Gastrocnemius medialis (tissue), 4 donors: Measurements from ENCODE around the gene ARHGAP26. TPM values are rescaled to one million over a fixed set of nuclear protein-coding genes. Genes with fewer than 3 reads are reported as not detected.
A peak's percentile ranks its signal among the peaks of the same experiment; 100 is the strongest.
"Not testable (repeated sequence)": the region's sequence is repeated elsewhere in the genome, so short reads cannot be mapped to it uniquely, and the experiment has no call there.

Experiments
- ATAC-seq, 2 donors: fragments of 150-250 bp; one replicate each; pipeline ENCODE4 v1.9.1; 2016
- DNase-seq, 2 donors: peaks; one replicate each; pipeline ENCODE4 v3.0.0-alpha.2; 2019
- H3K27ac ChIP-seq, 4 donors: fragments of 200-600 bp; sonication (generic); 1 replicate in 1 of 4; 2 replicates in 3 of 4; pipeline ENCODE4 v1.5.1; 2016 to 2018; ENCODE audit warnings: mild to moderate bottlenecking in 2 of 4, moderate library complexity in 1 of 4
- H3K27me3 ChIP-seq, 3 donors: fragments of 200-600 bp; sonication (generic) in 2 of 3; 1 replicate in 1 of 3; 2 replicates in 2 of 3; pipeline versions ENCODE4 v1.5.1 to v1.6.0; 2016 to 2019; ENCODE audit warnings: mild to moderate bottlenecking in 1 of 3, moderate library complexity in 1 of 3
- H3K36me3 ChIP-seq, 2 donors: fragments of 200-600 bp; sonication (generic) in 1 of 2; one replicate each; pipeline ENCODE4 v1.5.1; 2017 to 2018
- H3K4me1 ChIP-seq, 2 donors: fragments of 200-600 bp; sonication (generic) in 1 of 2; one replicate each; pipeline ENCODE4 v1.5.1; 2016 to 2017; ENCODE audit warnings: mild to moderate bottlenecking in 2 of 2
- H3K4me3 ChIP-seq, 4 donors: fragments of 200-600 bp; sonication (generic) in 3 of 4; 1 replicate in 1 of 4; 2 replicates in 3 of 4; pipeline ENCODE4 v1.5.1; 2016 to 2019; ENCODE audit warnings: mild to moderate bottlenecking in 2 of 4
- H3K9me3 ChIP-seq, 3 donors: fragments of 200-600 bp; sonication (generic) in 2 of 3; 1 replicate in 1 of 3; 2 replicates in 2 of 3; pipeline ENCODE4 v1.5.1; 2016 to 2019
- POLR2A ChIP-seq, 2 donors: fragments of 450-650 bp; IDR thresholded peaks; one replicate each; pipeline ENCODE4 v1.6.1; 2017; ENCODE audit warnings: antibody characterized with exemption in 2 of 2, mild to moderate bottlenecking in 2 of 2, moderate library complexity in 2 of 2
- in situ Hi-C, 4 donors: fragments of 200-750 bp; cut with MboI; loops; one replicate each; pipeline versions ENCODE4 v1.15.0 to v1.8.0; 2017; ENCODE audit warnings: low sequenced_read_pairs in 4 of 4
- intact Hi-C: fragments of 100-400 bp; cut with DNase I; formaldehyde crosslinking; loops from one replicate; pipeline ENCODE4 v1.15.1; 2023; ENCODE audit warnings: low total_unique reads
- total RNA-seq, 4 donors: library from RNA; depleted of rRNA; stranded (reverse); fragments of >200 nt; gene quantifications; one replicate each; pipeline versions ENCODE4 v1.1.0 to v1.2.3, GENCODE V29; 2016
- TF ChIP-seq, protein P1 (sequence below), 5 experiments: fragments of 450-650 bp in 3 of 5; fragments of 200-600 bp in 2 of 5; sonication (generic) in 2 of 5; IDR thresholded peaks in 4 of 5; conservative IDR thresholded peaks in 1 of 5; 1 replicate in 4 of 5; 2 replicates in 1 of 5; pipeline ENCODE4 v1.5.1; 2016 to 2019; ENCODE audit warnings: antibody characterized with exemption in 5 of 5, mild to moderate bottlenecking in 3 of 5, moderate library complexity in 3 of 5

Gene ARHGAP26
- total RNA-seq, 4 donors from 2014 or later = 9.1 to 22.4 (median 13.4) TPM

DNA sequence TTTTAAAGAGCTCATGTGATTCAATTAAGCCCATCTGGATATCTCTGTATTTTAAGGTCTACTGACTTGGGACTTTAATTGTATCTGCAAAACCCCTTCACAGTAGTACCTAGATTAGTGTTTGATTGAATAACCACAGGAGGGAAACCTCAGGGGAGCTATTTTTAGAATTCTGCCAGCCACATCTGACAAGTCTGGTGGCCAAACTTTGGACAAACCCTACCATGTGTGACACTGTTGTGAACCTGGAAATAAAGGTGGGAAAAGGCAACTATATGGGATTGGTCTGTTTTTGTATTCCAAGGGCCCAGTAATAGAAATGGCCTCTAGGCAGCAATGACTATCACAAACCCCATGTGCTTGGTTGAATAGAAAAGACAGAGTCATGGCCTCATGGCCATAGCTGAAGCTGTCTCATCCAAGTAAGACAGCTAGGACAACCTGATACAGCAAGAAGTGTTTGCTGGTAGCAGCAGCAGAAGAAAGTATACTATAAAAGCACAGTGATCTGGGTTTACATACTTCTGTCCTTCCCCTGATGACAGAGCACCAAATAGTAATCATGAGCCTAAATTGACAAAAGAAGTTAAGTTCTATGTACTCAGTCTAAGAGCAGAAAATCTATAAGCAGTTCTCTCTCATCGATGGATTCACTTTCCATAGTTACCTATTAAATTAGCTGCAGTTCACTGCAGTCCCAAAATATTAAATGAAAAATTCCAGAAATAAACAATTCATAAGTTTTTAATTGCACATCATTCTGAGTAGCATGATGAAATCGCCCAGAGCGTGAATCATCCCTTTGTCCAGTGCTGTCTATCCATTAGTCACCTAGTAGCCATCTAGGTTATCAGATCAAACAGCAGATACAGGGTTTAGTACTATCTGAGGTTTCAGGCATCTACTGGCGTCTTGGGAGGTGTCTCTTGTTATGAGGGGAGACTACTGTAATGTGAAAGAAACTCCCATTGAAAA is 189.8 kb downstream of the ARHGAP26 start:
- H3K4me1 ChIP-seq = peaks cover 40 to 47% of the 10 kb centered on the region in 2 donors
- in situ Hi-C loops = loop anchor here in 1 of 4 donors (5.0 kb wide), 1 partner anchor 43 kb away; no protein-coding TSS in a partner anchor
- TF ChIP-seq, protein P1, sequence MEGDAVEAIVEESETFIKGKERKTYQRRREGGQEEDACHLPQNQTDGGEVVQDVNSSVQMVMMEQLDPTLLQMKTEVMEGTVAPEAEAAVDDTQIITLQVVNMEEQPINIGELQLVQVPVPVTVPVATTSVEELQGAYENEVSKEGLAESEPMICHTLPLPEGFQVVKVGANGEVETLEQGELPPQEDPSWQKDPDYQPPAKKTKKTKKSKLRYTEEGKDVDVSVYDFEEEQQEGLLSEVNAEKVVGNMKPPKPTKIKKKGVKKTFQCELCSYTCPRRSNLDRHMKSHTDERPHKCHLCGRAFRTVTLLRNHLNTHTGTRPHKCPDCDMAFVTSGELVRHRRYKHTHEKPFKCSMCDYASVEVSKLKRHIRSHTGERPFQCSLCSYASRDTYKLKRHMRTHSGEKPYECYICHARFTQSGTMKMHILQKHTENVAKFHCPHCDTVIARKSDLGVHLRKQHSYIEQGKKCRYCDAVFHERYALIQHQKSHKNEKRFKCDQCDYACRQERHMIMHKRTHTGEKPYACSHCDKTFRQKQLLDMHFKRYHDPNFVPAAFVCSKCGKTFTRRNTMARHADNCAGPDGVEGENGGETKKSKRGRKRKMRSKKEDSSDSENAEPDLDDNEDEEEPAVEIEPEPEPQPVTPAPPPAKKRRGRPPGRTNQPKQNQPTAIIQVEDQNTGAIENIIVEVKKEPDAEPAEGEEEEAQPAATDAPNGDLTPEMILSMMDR (IDR thresholded peaks at IDR 0.05 in 4 of 5, conservative IDR thresholded peaks at IDR 0.05 in 1 of 5) = no peak
- no peak for TF ChIP-seq POLR2A (IDR thresholded peaks at IDR 0.05)

DNA sequence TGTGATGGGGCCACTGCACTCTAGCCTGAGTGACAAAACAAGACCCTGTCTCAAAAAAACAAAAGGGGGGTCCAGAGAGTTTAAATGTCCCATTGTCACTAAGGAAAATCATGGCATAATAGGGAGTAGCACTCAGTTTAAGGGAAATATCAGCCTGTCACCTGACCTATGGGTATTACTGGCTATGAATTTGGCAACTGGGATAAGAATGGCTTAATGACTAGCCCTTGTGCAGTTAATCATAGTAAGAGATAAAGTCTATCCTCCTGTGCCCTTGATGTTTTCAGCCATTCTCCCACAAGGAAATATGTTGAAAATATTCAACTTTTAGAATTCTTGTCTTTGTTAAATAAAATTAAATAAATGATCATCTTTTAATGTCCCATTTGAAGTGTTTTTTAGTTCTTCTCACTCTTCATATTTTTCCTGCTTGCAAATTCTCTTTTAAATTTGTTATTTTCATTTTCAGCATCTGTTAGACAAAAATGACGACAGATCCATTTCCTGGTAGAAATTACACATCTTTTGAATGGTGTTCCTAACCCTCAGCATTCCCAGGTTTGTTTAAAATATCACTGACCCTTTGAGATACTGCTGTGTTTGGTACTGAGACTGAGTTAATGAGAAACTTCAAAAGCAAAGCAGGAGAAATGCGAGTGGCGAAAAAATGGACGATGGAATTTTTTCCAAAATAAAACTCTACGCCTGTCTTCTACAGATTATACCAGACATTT is 191.4 kb downstream of the ARHGAP26 start:
- no peaks in the 10 kb centered on the region for H3K9me3 ChIP-seq
- peaks cover 31 to 32% of the 10 kb centered on the region in 2 donors for H3K4me1 ChIP-seq
- H3K36me3 ChIP-seq = no peaks in the 10 kb centered on the region
- ATAC-seq = no peak
- H3K27me3 ChIP-seq = no peaks in the 10 kb centered on the region
- TF ChIP-seq, protein P1 (IDR thresholded peaks at IDR 0.05 in 4 of 5, conservative IDR thresholded peaks at IDR 0.05 in 1 of 5) = no peak
- no peak for TF ChIP-seq POLR2A (IDR thresholded peaks at IDR 0.05)
- no peak overlapping the region for H3K27ac ChIP-seq
- DNase-seq = no peak
- in situ Hi-C loops (loop anchor here in 1 of 4 donors (5.0 kb wide), 1 partner anchor 44 kb away; no protein-coding TSS in a partner anchor), intact Hi-C loops (no loop called here)
- no peak overlapping the region for H3K4me3 ChIP-seq

More for the DNA sequence above, 189.8 kb downstream of the ARHGAP26 start:
- Histone ChIP-seq H3K9me3 (no peaks in the 10 kb centered on the region), H3K27ac (peak overlapping the region in 1 of 4 donors; percentile 6), H3K4me3 (no peak overlapping the region), H3K36me3 (no peaks in the 10 kb centered on the region), H3K27me3 (no peaks in the 10 kb centered on the region)
- ATAC-seq (peak; percentile 36 to 51), DNase-seq (no peak)
- intact Hi-C loops = no loop called here

DNA sequence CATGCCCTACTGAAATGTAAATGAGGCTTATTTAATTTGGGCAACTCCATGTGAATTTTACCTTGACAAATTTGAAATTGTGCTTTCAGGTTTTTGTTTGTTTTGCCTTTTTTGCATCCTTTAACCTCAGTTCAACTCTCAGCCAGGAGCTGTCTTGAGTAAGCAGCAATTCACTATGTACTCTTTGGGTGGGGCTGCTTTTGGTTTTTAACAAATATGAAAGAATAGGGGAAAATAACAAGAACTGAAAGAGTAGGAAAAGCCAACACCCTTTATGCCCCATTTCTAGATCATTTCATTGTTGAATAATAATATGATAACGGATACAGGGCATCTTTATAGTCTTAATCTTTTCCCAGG is 192.0 kb downstream of the ARHGAP26 start:
- Histone ChIP-seq H3K9me3 (no peaks in the 10 kb centered on the region), H3K27me3 (no peaks in the 10 kb centered on the region), H3K4me3 (no peak overlapping the region), H3K36me3 (no peaks in the 10 kb centered on the region), H3K27ac (no peak overlapping the region), H3K4me1 (peaks cover 26 to 27% of the 10 kb centered on the region in 2 donors)
- no peak for ATAC-seq
- in situ Hi-C loops = loop anchor here in 1 of 4 donors (5.0 kb wide), 1 partner anchor 45 kb away; no protein-coding TSS in a partner anchor
- no peak for DNase-seq
- TF ChIP-seq, protein P1 (IDR thresholded peaks at IDR 0.05 in 4 of 5, conservative IDR thresholded peaks at IDR 0.05 in 1 of 5) = no peak
- no peak for TF ChIP-seq POLR2A (IDR thresholded peaks at IDR 0.05)
- intact Hi-C loops = no loop called here

DNA sequence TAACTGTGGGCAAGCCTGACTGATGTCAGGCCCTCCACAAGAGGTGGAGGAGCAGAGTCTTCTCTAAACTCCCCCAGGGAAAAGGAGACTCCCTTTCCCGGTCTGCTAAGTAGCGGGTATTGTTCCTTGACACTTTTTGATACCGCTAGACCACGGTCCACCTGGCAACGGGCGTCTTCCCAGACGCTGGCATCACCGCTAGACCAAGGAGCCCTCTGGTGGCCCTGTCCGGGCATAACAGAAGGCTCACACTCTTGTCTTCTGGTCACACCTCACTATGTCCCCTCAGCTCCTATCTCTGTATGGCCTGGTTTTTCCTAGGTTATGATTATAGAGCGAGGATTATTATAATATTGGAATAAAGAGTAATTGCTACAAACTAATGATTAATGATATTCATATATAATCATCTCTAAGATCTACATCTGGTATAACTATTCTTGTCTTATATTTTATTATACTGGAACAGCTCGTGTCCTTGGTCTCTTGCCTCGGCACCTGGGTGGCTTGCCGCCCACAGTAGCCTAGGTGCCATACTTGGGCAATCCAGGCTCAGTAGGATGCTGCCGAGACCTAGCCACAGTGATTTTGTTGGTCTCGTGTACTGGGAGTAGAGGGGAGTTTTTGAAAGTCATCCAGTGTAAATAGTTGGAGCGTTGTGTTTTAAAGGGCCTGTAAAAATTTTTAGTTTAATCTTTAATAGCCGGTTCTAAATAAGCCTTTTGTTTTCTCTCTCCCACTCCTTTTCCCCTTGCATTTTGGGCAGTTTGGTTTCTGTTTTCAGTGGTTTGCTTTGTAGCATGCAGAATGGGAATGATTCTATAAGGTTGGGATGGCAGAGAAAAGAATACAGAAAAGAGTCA is 195.3 kb downstream of the ARHGAP26 start:
- DNase-seq = peak in 1 of 2 donors; percentile 45
- TF ChIP-seq, protein P1 (IDR thresholded peaks at IDR 0.05 in 4 of 5, conservative IDR thresholded peaks at IDR 0.05 in 1 of 5) = peak; percentile 53 to 68 (median 60)
- H3K36me3 ChIP-seq, ATAC-seq, H3K4me3 ChIP-seq, H3K9me3 ChIP-seq, H3K27me3 ChIP-seq, H3K4me1 ChIP-seq, in situ Hi-C loops: not testable (repeated sequence)
- H3K27ac ChIP-seq = peak overlapping the region in 2 of 4 donors; percentile 12 to 50
- intact Hi-C loops = loop anchor here (2.0 kb wide), 1 partner anchor 43 kb away; no protein-coding TSS in a partner anchor
